HG02938 (cell line): ENCODE data around the gene GNB2.
"Not testable (repeated sequence)": the region's sequence is repeated elsewhere in the genome, so short reads cannot be mapped to it uniquely, and the experiment has no call there.

Source experiments
- ATAC-seq: cut with Tn5 transposase; IDR thresholded peaks from one replicate; pipeline ENCODE4 v1.9.1; 2021; ENCODE audit warnings: mild to moderate bottlenecking, moderate library complexity; ENCODE audit not compliant: unreplicated experiment

GNB2 gene

GRCh38 chr7:100662194-100662776 lies 11.3 kb upstream of the GNB2 start:
- not testable (repeated sequence) for ATAC-seq

GRCh38 chr7:100665168-100665726 lies 8.3 kb upstream of the GNB2 start:
- no peak for ATAC-seq

GRCh38 chr7:100667331-100668068 lies 6.0 kb upstream of the GNB2 start:
- ATAC-seq = no peak

GRCh38 chr7:100668069-100668449 lies 5.5 kb upstream of the GNB2 start:
- no peak for ATAC-seq

GRCh38 chr7:100669106-100669505 lies 4.4 kb upstream of the GNB2 start:
- ATAC-seq = not testable (repeated sequence)

- no peak for ATAC-seq
These were observed 3.5 kb upstream of the GNB2 start for GRCh38 chr7:100670074-100670473.

- no peak for ATAC-seq
These were observed 1.9 kb upstream of the GNB2 start for GRCh38 chr7:100671353-100672327.

GRCh38 chr7:100673942-100674410 lies 436 bp downstream of the GNB2 start:
- peak; percentile 3 for ATAC-seq

- ATAC-seq = no peak
These were observed 1.0 kb downstream of the GNB2 start for GRCh38 chr7:100674411-100675104.

- ATAC-seq = no peak
These were observed 1.5 kb downstream of the GNB2 start for GRCh38 chr7:100675105-100675451.

GRCh38 chr7:100675581-100676350 lies 2.2 kb downstream of the GNB2 start:
- ATAC-seq = no peak

GRCh38 chr7:100676501-100677306 lies 3.2 kb downstream of the GNB2 start:
- no peak for ATAC-seq

GRCh38 chr7:100677308-100678267 lies 4.0 kb downstream of the GNB2 start:
- no peak for ATAC-seq

- no peak for ATAC-seq
These were observed 4.9 kb downstream of the GNB2 start for GRCh38 chr7:100678291-100678984.

GRCh38 chr7:100679129-100679926 lies 5.8 kb downstream of the GNB2 start:
- no peak for ATAC-seq

GRCh38 chr7:100679927-100680575 lies 6.5 kb downstream of the GNB2 start:
- ATAC-seq = no peak
